ENCODE measurements around the gene BTG1.

The BTG1 gene

GRCh38 chr12:92132288-92132687 lies 13.4 kb downstream of the BTG1 start:
- DNase-seq: no peak

GRCh38 chr12:92130999-92131398 lies 14.6 kb downstream of the BTG1 start:
- DNase-seq: no peak

- DNase-seq: no peak
These were observed 16.0 kb downstream of the BTG1 start for GRCh38 chr12:92129609-92130008.

DNA sequence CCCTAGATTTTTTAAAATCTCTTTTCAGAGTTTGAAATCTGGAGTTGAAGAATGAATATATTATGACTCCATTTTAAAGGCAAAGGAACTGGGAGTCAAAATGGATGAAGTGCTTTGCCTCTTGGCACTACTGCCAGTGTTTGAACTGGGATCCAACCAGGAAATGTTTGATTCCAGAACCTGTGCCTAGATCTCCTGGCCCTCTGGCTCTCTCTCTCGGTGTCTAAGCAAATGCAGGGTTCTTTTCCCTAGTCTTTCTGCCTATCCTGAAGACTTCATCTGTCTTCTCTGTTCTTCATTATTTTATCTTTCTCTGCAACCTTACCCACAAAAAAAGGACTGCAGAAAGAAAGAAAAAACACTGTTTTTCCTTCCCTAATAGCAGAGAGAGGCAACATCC lies 17.0 kb downstream of the BTG1 start:
- DNase-seq: no peak

GRCh38 chr12:92124689-92125029 lies 21.0 kb downstream of the BTG1 start:
- no peak for DNase-seq

GRCh38 chr12:92123780-92124688 lies 21.6 kb downstream of the BTG1 start:
- DNase-seq: no peak

- no peak for DNase-seq
These were observed 22.5 kb downstream of the BTG1 start for GRCh38 chr12:92122941-92123779.

- DNase-seq: no peak
These were observed 23.8 kb downstream of the BTG1 start for GRCh38 chr12:92121826-92122225.

GRCh38 chr12:92118826-92119536 lies 26.7 kb downstream of the BTG1 start:
- no peak for DNase-seq

- no peak for DNase-seq
These were observed 30.8 kb downstream of the BTG1 start for GRCh38 chr12:92114834-92115233.

- no peak for DNase-seq
These were observed 34.4 kb downstream of the BTG1 start for GRCh38 chr12:92111256-92111655.

DNA sequence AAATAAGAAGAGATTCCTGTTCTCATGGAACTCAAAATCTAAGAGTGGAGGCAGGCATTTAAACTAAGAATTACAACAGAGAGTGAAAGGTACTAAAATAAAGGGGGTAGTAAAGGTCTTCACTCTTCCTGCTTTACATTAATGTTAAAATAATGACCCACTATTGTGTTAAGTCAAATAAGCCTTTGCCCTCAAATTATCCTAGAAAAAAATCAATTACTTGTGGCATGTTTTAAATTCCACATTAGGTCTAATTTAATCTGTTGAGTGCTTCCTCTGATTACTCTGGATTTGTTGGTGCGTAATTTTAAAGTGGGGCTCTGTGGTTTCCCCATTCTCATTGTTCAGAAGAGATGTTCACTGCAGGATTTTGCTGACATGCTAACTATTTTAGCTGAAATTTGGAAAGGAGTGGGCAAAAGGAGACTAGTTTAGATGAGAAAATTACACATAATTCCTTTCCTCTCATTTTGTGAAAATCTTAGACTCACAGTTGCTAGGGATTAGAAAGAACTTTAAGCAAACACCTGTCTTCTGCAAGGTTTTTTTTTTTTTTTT lies 35.5 kb downstream of the BTG1 start:
- DNase-seq: no peak

DNA sequence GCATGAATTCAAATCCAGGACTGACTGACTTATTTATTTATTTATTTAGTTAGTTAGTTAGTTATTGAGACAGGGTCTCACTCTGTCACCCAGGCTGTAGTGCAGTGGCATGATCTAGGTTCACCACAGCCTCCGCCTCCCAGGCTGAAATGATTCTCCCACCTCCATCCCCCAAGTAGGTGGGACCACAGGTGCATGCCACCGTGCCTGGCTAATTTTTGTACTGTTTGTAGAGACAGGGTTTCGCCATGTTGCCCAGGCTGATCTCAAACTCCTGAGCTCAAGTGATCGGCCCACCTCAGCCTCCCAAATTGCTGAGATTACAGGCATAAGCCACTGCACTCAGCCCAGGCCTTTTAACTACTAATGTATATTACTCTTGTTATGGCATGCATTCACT lies 36.0 kb downstream of the BTG1 start:
- no peak for DNase-seq

DNA sequence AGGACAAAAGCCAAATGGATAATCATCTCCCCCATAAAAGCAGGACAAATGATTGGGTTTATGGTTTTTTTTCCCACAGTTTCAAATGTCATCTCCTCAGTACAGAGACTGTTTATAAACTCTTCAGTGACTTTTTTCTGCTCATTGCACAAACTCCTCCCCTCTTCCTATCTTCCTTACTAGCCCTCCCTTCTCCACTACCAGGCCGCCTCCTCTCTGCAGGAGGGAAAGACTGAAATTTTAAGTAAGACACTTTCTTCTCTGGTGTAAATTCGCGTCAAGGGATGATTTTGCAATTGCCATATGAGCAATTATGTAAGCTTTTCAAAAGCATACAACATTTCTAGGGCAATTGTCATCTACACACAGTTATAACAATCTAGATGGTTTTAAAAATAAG lies 37.0 kb downstream of the BTG1 start:
- no peak for DNase-seq

DNA sequence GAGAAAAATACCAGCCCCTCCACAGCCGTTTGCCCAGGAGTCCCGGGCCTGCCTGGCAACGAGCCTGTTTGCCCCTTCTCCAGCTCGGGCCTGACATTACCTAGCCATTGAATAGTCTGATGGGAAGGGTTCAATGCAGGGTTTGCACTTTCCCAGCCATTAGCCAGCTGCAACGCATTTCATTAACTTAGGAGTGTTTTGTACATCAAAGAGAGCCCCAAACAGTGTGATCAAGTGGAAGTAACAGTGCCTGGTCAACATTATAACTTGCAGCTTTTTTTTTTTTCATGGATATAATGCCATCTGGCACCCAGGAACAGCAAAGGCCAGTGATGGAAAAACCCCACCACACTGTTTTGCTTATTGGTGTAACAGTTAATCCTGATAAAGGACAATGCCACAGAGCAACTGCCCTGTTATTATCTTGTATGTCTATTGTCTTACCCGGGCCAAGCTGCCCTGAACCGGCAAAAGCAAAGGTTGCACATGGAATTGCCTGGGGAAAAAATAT lies 38.0 kb downstream of the BTG1 start:
- peak; percentile 55 for DNase-seq

DNA sequence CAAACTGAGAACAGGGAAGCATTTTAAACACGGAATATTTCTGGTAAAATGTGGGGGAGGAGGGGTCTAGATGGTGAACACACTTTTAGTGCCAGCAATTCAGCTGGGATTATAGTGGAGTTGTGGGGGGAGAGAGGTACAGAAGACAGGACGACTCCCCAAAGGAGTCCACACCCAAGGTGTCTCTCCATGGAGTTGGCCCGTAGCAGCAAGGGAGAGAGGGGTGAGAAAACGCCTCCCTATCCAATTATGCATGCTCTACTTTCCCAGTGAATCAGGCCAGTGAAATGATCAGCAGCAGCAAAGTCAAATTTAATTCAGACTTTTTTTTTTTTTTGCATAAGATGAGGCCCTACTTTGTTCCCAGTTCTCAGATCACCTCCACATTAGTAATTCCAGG lies 38.6 kb downstream of the BTG1 start:
- DNase-seq: no peak

- no peak for DNase-seq
These were observed 40.0 kb downstream of the BTG1 start for GRCh38 chr12:92105676-92106075.

DNA sequence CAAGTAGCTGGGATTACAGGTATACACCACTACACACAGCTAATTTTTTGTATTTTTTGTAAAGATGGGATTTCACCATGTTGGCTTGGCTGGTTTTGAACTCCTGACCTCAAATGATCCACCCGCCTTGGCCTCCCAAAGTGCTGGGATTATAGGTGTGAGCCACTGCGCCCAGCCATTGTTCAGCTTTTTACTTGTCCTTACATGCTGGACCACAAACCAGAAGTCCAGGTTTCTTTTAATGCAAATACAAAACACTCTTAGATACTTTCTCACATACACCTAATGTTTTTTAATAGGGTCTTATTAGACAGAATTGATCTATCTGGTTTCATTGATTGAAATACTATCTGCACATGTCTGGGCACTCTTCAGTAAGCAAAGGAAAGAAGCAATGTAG lies 40.5 kb downstream of the BTG1 start:
- no peak for DNase-seq

DNA sequence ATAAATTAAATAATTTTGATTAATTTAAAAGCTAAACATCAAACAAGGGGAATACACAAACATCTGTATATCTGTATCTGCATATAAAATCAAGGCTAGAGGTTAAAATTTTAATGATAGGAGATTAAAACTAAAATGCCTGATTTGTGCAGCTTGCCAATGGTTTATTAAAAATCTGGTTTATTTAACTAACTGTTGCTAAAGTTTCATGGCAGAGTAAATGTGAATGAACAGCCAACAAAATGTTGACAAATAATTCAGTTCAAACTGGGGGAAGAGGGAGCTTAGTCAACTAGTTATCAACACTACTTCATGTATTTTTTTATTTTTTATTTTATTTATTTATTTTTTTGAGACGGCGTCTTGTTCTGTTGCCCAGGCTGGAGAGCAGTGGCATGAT lies 43.0 kb downstream of the BTG1 start:
- no peak for DNase-seq

- no peak for DNase-seq
These were observed 46.9 kb downstream of the BTG1 start for GRCh38 chr12:92098594-92099380.

DNA sequence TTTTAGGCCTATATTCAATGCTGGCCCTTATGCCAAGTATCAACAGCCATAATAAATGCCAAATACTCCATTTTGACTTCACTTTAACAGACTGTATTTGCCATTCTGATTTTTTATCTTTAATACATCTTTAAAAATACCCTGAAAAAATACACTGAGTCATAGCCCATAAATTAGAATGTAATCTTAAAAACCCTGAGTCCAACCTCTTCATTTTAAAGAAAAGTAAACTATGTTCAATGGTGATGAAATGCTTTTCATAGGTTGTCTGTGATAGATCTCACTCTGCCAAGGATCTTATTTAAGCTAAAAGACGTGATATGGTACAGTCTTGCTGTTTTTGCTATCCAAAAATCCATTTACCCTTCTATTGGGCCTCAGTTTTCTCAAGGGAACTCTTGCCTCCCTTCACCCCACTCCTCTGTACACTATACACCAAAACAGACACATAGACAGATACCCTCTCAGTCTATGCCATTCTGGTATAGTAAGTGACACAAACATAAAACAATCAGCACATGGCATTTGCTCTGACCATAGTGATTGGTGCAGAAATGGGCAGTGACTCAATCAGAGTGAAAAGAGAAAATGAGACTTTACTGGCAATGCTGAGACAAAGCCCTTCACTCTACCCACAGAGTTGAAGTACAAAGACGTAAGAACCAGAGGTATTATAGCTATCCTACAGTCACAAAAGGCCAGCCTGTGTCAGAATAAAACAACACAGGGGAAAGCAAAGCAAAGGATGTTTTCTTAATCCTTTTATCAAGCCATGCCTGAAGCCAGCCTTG lies 49.1 kb downstream of the BTG1 start:
- no peak for DNase-seq

All from NCI-H345 (cell line).